HUES64 (cell line): ENCODE data around the gene PRSS57.
"Not testable (repeated sequence)": the region's sequence is repeated elsewhere in the genome, so short reads cannot be mapped to it uniquely, and the experiment has no call there.

Experiments used
- H3K27ac ChIP-seq: 2 replicates; pipeline ENCODE4 v1.7.0; 2013; ENCODE audit warnings: low read depth, low read length, inconsistent platforms
- H3K27me3 ChIP-seq: 2 replicates; pipeline ENCODE4 v1.6.1; 2013; ENCODE audit warnings: mild to moderate bottlenecking, low read length; ENCODE audit not compliant: insufficient read depth
- H3K36me3 ChIP-seq: 2 replicates; pipeline ENCODE4 v1.6.1; 2013; ENCODE audit warnings: mild to moderate bottlenecking, low read length; ENCODE audit not compliant: insufficient read depth
- H3K4me1 ChIP-seq: 2 replicates; pipeline ENCODE4 v1.6.1; 2013; ENCODE audit warnings: mild to moderate bottlenecking, low read length, moderate library complexity; ENCODE audit not compliant: insufficient read depth
- H3K4me3 ChIP-seq: 2 replicates; pipeline ENCODE4 v1.5.1; 2013; ENCODE audit warnings: mild to moderate bottlenecking, low read length, moderate library complexity
- H3K9ac ChIP-seq: 2 replicates; pipeline ENCODE4 v1.6.1; 2013; ENCODE audit warnings: mild to moderate bottlenecking, low read depth, low read length
- H3K9me3 ChIP-seq: 2 replicates; pipeline ENCODE4 v1.6.1; 2013; ENCODE audit warnings: low read depth, low read length; ENCODE audit not compliant: insufficient read depth
- WGBS: fragments of 150-250, 120-280 bp; methylation state at CpG from one replicate; pipeline ENCODE4 v1.1.7; 2013; ENCODE audit warnings: missing lambda C conversion rate; 5-methylcytosine and 5-hydroxymethylcytosine counted together

Gene PRSS57

GRCh38 chr19:677601-678436, 17.4 kb downstream of the PRSS57 start:
- Histone ChIP-seq H3K4me1 (no peaks in the 10 kb centered on the region), H3K36me3 (no peaks in the 10 kb centered on the region), H3K9ac (no peak overlapping the region), H3K27ac (no peak overlapping the region), H3K4me3 (no peak overlapping the region), H3K9me3 (no peaks in the 10 kb centered on the region), H3K27me3 (peaks cover 19% of the 10 kb centered on the region)
- 79% methylated on average over 22 of the region's 22 CpGs for WGBS

GRCh38 chr19:677201-677600, 18.1 kb downstream of the PRSS57 start:
- no peak overlapping the region for H3K4me3 ChIP-seq
- WGBS = 23% methylated on average over 15 of the region's 15 CpGs

GRCh38 chr19:676339-677105, 18.7 kb downstream of the PRSS57 start, which contains the start of gene FSTL3:
Gene FSTL3 (plus strand): TSS chr19:676392. CDS start chr19:676424, 32 bp downstream.
- Histone ChIP-seq H3K9me3 (no peaks in the 10 kb centered on the region), H3K36me3 (no peaks in the 10 kb centered on the region), H3K9ac (no peak within 1 kb of the TSS), H3K27ac (no peak within 1 kb of the TSS), H3K4me3 (no peak within 1 kb of the TSS; the same call in 1 of the 2 replicates), H3K4me1 (no peaks in the 10 kb centered on the region), H3K27me3 (peaks cover 19% of the 10 kb centered on the region)
- 13% methylated on average over 63 of the region's 63 CpGs for WGBS

More at GRCh38 chr19:677201-677600, 18.1 kb downstream of the PRSS57 start:
- H3K27ac ChIP-seq = no peak overlapping the region
- H3K9ac ChIP-seq = no peak overlapping the region
- H3K9me3 ChIP-seq = no peaks in the 10 kb centered on the region
- no peaks in the 10 kb centered on the region for H3K36me3 ChIP-seq
- H3K27me3 ChIP-seq = peaks cover 19% of the 10 kb centered on the region
- H3K4me1 ChIP-seq = no peaks in the 10 kb centered on the region

- no peak overlapping the region for H3K27ac ChIP-seq
- H3K4me3 ChIP-seq = no peak overlapping the region
These were observed 19.3 kb downstream of the PRSS57 start for GRCh38 chr19:676007-676338.

GRCh38 chr19:674282-675151, 20.7 kb downstream of the PRSS57 start:
- H3K9ac ChIP-seq = no peak overlapping the region
- 90% methylated on average over 38 of the region's 38 CpGs for WGBS
- no peaks in the 10 kb centered on the region for H3K9me3 ChIP-seq
- no peak overlapping the region for H3K27ac ChIP-seq
- no peaks in the 10 kb centered on the region for H3K36me3 ChIP-seq
- H3K4me3 ChIP-seq = no peak overlapping the region
- H3K27me3 ChIP-seq = peaks cover 19% of the 10 kb centered on the region
- H3K4me1 ChIP-seq = no peaks in the 10 kb centered on the region

More at GRCh38 chr19:676007-676338, 19.3 kb downstream of the PRSS57 start:
- no peaks in the 10 kb centered on the region for H3K4me1 ChIP-seq
- no peaks in the 10 kb centered on the region for H3K9me3 ChIP-seq
- 23% methylated on average over 31 of the region's 31 CpGs for WGBS
- no peak overlapping the region for H3K9ac ChIP-seq
- no peaks in the 10 kb centered on the region for H3K36me3 ChIP-seq
- H3K27me3 ChIP-seq = peaks cover 19% of the 10 kb centered on the region

- no peak overlapping the region for H3K9ac ChIP-seq
- 75% methylated on average over 9 of the region's 9 CpGs for WGBS
- no peak overlapping the region for H3K27ac ChIP-seq
- no peaks in the 10 kb centered on the region for H3K4me1 ChIP-seq
- H3K4me3 ChIP-seq = no peak overlapping the region
- H3K36me3 ChIP-seq = no peaks in the 10 kb centered on the region
- 0 out of 2 replicates have a peak, but pooled peaks cover 3% of the 10 kb centered on the region for H3K9me3 ChIP-seq
- peaks cover 7% of the 10 kb centered on the region for H3K27me3 ChIP-seq
These were observed 24.6 kb downstream of the PRSS57 start for GRCh38 chr19:670609-671075.

- not testable (repeated sequence) for H3K4me3 ChIP-seq, H3K27ac ChIP-seq
These were observed 26.4 kb downstream of the PRSS57 start for GRCh38 chr19:668675-669434.

GRCh38 chr19:666985-667573, 28.2 kb downstream of the PRSS57 start:
- not testable (repeated sequence) for H3K4me3 ChIP-seq, H3K4me1 ChIP-seq, H3K36me3 ChIP-seq, H3K27ac ChIP-seq, H3K9ac ChIP-seq, H3K27me3 ChIP-seq, H3K9me3 ChIP-seq
- 89% methylated on average over 38 of the region's 38 CpGs for WGBS

More at GRCh38 chr19:668675-669434, 26.4 kb downstream of the PRSS57 start:
- H3K4me1 ChIP-seq, H3K9ac ChIP-seq, H3K27me3 ChIP-seq, H3K36me3 ChIP-seq, H3K9me3 ChIP-seq: not testable (repeated sequence)
- WGBS = 78% methylated on average over 10 of the region's 12 CpGs

- no peak overlapping the region for H3K4me3 ChIP-seq
- H3K27me3 ChIP-seq = no peaks in the 10 kb centered on the region
- H3K36me3 ChIP-seq = no peaks in the 10 kb centered on the region
- no peak overlapping the region for H3K27ac ChIP-seq
- no peak overlapping the region for H3K9ac ChIP-seq
- WGBS = 19% methylated on average over 24 of the region's 24 CpGs
- H3K9me3 ChIP-seq = 0 out of 2 replicates have a peak, but pooled peaks cover 3% of the 10 kb centered on the region
- H3K4me1 ChIP-seq = peaks cover 3% of the 10 kb centered on the region; the same call in 1 of the 2 replicates
These were observed 30.3 kb downstream of the PRSS57 start for GRCh38 chr19:664913-665443.
